Measurements from ENCODE around the gene P2RY11. TPM values are rescaled to one million over a fixed set of nuclear protein-coding genes. Genes with fewer than 3 reads are reported as not detected.

The P2RY11 gene
- total RNA-seq, 1 experiment from 2014 or later: 60.6 TPM

DNA sequence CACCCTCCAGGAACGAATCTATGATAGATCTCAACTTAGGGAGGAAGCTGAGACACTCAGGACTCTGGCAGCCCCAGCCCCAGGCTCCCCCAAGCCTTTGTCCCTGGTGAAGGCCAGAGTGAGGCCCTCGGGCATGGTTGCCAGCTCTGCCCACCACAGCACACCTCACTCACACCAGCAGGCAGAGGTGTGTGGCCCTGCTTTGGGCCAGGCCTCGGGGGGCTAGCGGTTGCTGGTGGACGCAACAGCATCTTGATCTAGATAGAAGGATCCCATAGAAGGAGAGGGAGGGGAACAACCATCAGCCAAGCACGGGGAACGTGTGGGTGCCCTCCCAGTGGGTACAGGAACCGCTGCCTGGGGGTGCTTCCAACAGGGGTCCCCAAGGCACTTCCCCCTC is 46.6 kb downstream of the P2RY11 start:
- no peaks in the 10 kb centered on the region for H3K4me1 Mint-ChIP-seq

More for the DNA sequence above, 46.6 kb downstream of the P2RY11 start:
- Mint-ChIP-seq H3K27ac (no peak overlapping the region), H3K36me3 (ENCODE audit: insufficient read depth in 1 of 3, low read depth in 3 of 3) (peaks cover 52 to 97% (median 89%) of the 10 kb centered on the region in 3 experiments), H3K4me3 (no peak overlapping the region), H3K9me3 (no peaks in the 10 kb centered on the region), H3K27me3 (ENCODE audit: low read depth) (no peaks in the 10 kb centered on the region)
- no peak overlapping the region for H3K23ac ChIP-seq (ENCODE audit: insufficient read length, low read depth, low read length)
- H3K4me2 ChIP-seq (ENCODE audit: insufficient read depth, insufficient read length, low read length): no peak overlapping the region
- no peak overlapping the region for H2BK120ac ChIP-seq (ENCODE audit: low read depth, low read length, poor library complexity, severe bottlenecking)
- no peak overlapping the region for H2BK5ac ChIP-seq (ENCODE audit: insufficient read length, low read length)
- H4K8ac ChIP-seq (replicated peaks; ENCODE audit: insufficient read length, low read depth, low read length): no peak overlapping the region
- no peak overlapping the region for H3K9ac ChIP-seq (ENCODE audit: extremely low read depth, insufficient read length, low read length)
- TF ChIP-seq, protein P1, sequence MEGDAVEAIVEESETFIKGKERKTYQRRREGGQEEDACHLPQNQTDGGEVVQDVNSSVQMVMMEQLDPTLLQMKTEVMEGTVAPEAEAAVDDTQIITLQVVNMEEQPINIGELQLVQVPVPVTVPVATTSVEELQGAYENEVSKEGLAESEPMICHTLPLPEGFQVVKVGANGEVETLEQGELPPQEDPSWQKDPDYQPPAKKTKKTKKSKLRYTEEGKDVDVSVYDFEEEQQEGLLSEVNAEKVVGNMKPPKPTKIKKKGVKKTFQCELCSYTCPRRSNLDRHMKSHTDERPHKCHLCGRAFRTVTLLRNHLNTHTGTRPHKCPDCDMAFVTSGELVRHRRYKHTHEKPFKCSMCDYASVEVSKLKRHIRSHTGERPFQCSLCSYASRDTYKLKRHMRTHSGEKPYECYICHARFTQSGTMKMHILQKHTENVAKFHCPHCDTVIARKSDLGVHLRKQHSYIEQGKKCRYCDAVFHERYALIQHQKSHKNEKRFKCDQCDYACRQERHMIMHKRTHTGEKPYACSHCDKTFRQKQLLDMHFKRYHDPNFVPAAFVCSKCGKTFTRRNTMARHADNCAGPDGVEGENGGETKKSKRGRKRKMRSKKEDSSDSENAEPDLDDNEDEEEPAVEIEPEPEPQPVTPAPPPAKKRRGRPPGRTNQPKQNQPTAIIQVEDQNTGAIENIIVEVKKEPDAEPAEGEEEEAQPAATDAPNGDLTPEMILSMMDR (conservative IDR thresholded peaks at IDR 0.05): no peak
- H3T11ph ChIP-seq (ENCODE audit: low read length): no peak overlapping the region
- no peaks in the 10 kb centered on the region for H3K4me1 ChIP-seq (ENCODE audit: insufficient read depth, low read length)
- WGBS (ENCODE audit: extremely low coverage, insufficient read length, low lambda C conversion rate): no CpG with 5 or more reads among the region's 8 CpGs
- no peak overlapping the region for H2AFZ ChIP-seq (ENCODE audit: low read length)
- no peak overlapping the region for H3K14ac ChIP-seq (ENCODE audit: insufficient read depth, low read length)
- H4K5ac ChIP-seq (ENCODE audit: insufficient read length, low read depth, low read length): no peak overlapping the region
- H2BK12ac ChIP-seq (ENCODE audit: insufficient read length, low read depth, low read length): no peak overlapping the region
- H2AK5ac ChIP-seq (ENCODE audit: insufficient read length, low read length): no peak overlapping the region
- H3K27me3 ChIP-seq (ENCODE audit: insufficient read depth, low read length): no peaks in the 10 kb centered on the region
- H3K9me3 ChIP-seq (ENCODE audit: control insufficient read depth, low read depth, low read length): no peaks in the 10 kb centered on the region
- no peaks in the 10 kb centered on the region for H3K79me2 ChIP-seq (ENCODE audit: insufficient read depth, low read length)
- no peaks in the 10 kb centered on the region for H3K79me1 ChIP-seq (ENCODE audit: insufficient read depth, low read depth, low read length, poor library complexity, severe bottlenecking)
- no peak overlapping the region for H2BK15ac ChIP-seq (ENCODE audit: low read depth, low read length)
- no peak overlapping the region for H3K27ac ChIP-seq (ENCODE audit: insufficient read length, low read depth, low read length)
- no peak overlapping the region for H3K56ac ChIP-seq (ENCODE audit: insufficient read length, low read depth, low read length)
- H3K4ac ChIP-seq (ENCODE audit: low read depth, low read length): no peak overlapping the region
- no peaks in the 10 kb centered on the region for H3K23me2 ChIP-seq (ENCODE audit: insufficient read length, low read depth, low read length, poor library complexity, severe bottlenecking)
- no peak for DNase-seq
- no peak overlapping the region for H2BK20ac ChIP-seq (ENCODE audit: low read depth, low read length, poor library complexity, severe bottlenecking)
- no peaks in the 10 kb centered on the region for H4K20me1 ChIP-seq (ENCODE audit: control insufficient read depth, insufficient read depth, insufficient read length)
- H4K91ac ChIP-seq (ENCODE audit: insufficient read length, low read depth, low read length): no peak overlapping the region
- no peak overlapping the region for H3K18ac ChIP-seq (ENCODE audit: insufficient read length, low read depth, low read length)
